ENCODE results near the gene VWA7. TPM values are rescaled to one million over a fixed set of nuclear protein-coding genes. Genes with fewer than 3 reads are reported as not detected.

The VWA7 gene
- total RNA-seq, 2 donors from 2014 or later = 2.7 to 13.0 TPM

DNA sequence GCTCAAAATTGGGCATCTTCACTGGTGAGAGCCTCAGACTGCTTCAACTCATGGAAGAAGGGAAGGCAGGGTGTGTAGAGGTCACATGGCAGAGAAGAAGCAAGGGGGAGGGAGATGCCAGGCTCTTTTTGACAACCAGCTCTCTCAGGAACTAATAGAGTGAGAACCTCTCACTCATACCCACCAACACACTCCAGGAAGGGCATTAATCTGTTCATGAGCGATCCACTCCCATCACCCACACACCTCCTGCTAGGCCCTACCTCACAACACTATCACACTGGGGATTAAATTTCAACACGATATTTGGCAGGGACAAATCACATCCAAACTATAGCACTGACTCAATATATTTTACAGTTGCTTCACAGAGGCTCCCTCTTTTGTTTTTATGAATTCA, 35.3 kb downstream of the VWA7 start:
- no peak for TF ChIP-seq POLR2AphosphoS5 (IDR thresholded peaks at IDR 0.05)
- TF ChIP-seq CTCF (IDR thresholded peaks at IDR 0.05) = no peak
- no peak for TF ChIP-seq POLR2A (IDR thresholded peaks at IDR 0.05)
- intact Hi-C loops (cut with DNase I) = no loop called here
- H3K9me3 ChIP-seq = no peaks in the 10 kb centered on the region
- H3K4me3 ChIP-seq = no peak overlapping the region
- 87% methylated on average over 2 of the region's 2 CpGs for WGBS
- H3K27ac ChIP-seq = no peak overlapping the region
- H3K36me3 ChIP-seq = no peaks in the 10 kb centered on the region
- no peaks in the 10 kb centered on the region for H3K27me3 ChIP-seq (replicated peaks; ENCODE audit: insufficient read depth)
- peaks cover 7% of the 10 kb centered on the region for H3K4me1 ChIP-seq (replicated peaks)
- no peak for DNase-seq (ENCODE audit: low spot score)

GRCh38 chr6:31740397-31741223, 36.5 kb downstream of the VWA7 start:
- Histone ChIP-seq H3K9me3 (no peaks in the 10 kb centered on the region), H3K4me1 (replicated peaks) (peaks cover 11% of the 10 kb centered on the region), H3K4me3 (peak overlapping the region; percentile 51 to 56), H3K27ac (peak overlapping the region; percentile 94 to 98), H3K27me3 (replicated peaks; ENCODE audit: insufficient read depth) (no peaks in the 10 kb centered on the region), H3K36me3 (no peaks in the 10 kb centered on the region)
- TF ChIP-seq CTCF (IDR thresholded peaks at IDR 0.05) (no peak), POLR2AphosphoS5 (IDR thresholded peaks at IDR 0.05) (no peak), POLR2A (IDR thresholded peaks at IDR 0.05) (no peak)
- DNase-seq (ENCODE audit: low spot score) = no peak
- intact Hi-C loops (cut with DNase I) = no loop called here
- WGBS = 19% methylated on average over 29 of the region's 29 CpGs

GRCh38 chr6:31739639-31740396, 37.3 kb downstream of the VWA7 start, which contains the start of gene MSH5:
Gene MSH5, plus strand, starts transcription at chr6:31740005. Its CDS starts 462 bp downstream, at chr6:31740467.
- H3K4me3 ChIP-seq = peak within 1 kb of the TSS; percentile 51 to 56
- intact Hi-C loops (cut with DNase I) = loop anchor here (5.0 kb wide), 1 partner anchor 82 kb away; no protein-coding TSS in a partner anchor
- no peaks in the 10 kb centered on the region for H3K36me3 ChIP-seq
- peak; percentile 77 for TF ChIP-seq POLR2A (IDR thresholded peaks at IDR 0.05)
- peak; percentile 97 for TF ChIP-seq POLR2AphosphoS5 (IDR thresholded peaks at IDR 0.05)
- peak in 1 of 4 experiments; percentile 15 for TF ChIP-seq CTCF (IDR thresholded peaks at IDR 0.05)
- H3K27ac ChIP-seq = peak within 1 kb of the TSS; percentile 94 to 98
- H3K9me3 ChIP-seq = no peaks in the 10 kb centered on the region
- no peaks in the 10 kb centered on the region for H3K27me3 ChIP-seq (replicated peaks; ENCODE audit: insufficient read depth)
- 1% methylated on average over 54 of the region's 58 CpGs for WGBS
- peak; percentile 99 for DNase-seq (ENCODE audit: low spot score)
- peaks cover 11% of the 10 kb centered on the region for H3K4me1 ChIP-seq (replicated peaks)

DNA sequence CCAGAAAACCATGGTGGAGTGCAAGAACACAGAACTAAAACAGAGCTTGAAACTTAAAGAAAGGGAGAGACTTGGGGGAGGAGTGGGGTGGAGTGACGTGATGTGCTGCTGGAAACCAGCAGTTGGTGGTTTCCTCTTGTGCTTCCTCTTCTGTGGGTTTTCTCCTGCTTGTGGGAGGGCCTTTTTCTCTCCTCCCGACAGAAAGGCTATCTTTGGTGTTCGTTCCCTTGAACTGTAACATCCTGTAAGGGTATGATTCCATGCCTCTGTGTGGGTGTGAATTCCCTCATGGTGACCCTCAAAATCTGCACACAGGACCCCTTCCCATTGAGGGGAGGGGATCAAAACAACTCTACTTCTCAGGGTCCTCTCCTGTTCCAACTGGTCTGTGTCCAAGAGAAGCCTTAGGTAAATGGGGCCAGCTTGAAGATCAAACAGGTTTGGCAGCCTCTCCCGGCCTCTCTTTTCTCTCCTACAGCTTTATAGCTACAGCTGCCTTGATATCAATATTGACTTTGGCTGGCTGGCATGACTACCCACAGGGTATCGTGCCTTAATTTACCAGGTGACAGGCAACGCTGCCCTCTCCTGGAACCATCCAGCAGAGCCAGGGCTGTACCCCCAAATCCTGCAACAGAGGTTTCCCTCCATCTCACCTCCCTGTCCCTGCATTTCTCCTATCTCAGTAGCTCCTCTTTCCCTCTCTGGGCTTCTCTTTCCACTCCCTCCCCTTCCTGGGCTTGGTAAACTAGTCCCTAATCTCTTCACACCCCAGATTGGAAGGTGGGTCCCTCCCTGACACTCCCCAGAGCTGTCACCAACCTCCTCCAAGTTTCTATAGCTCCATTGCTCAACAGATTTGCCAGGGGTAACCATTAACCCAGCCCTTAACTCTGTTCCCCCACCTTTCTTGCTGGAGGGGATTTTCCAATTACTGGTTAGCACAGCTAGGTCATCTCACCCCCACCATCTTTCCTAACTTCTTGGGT, 38.8 kb downstream of the VWA7 start:
- intact Hi-C loops (cut with DNase I) = loop anchor here (5.0 kb wide), 1 partner anchor 84 kb away; no protein-coding TSS in a partner anchor
- no peak overlapping the region for H3K4me3 ChIP-seq
- H3K27me3 ChIP-seq (replicated peaks; ENCODE audit: insufficient read depth) = no peaks in the 10 kb centered on the region
- H3K36me3 ChIP-seq = no peaks in the 10 kb centered on the region
- peak; percentile 92 for DNase-seq (ENCODE audit: low spot score)
- H3K4me1 ChIP-seq (replicated peaks) = peaks cover 17% of the 10 kb centered on the region
- TF ChIP-seq CTCF (IDR thresholded peaks at IDR 0.05) = peak in 3 of 4 experiments; percentile 43 to 89 (median 65)
- TF ChIP-seq POLR2AphosphoS5 (IDR thresholded peaks at IDR 0.05) = peak; percentile 84
- TF ChIP-seq POLR2A (IDR thresholded peaks at IDR 0.05) = peak; percentile 33
- H3K9me3 ChIP-seq = no peaks in the 10 kb centered on the region
- peak overlapping the region; percentile 94 to 98 for H3K27ac ChIP-seq
- 12% methylated on average over 6 of the region's 6 CpGs for WGBS

All from prostate gland (tissue), 2 donors.